ENCODE results near the gene TMEM143. TPM values are rescaled to one million over a fixed set of nuclear protein-coding genes. Genes with fewer than 3 reads are reported as not detected.

TMEM143 gene
- polyA plus RNA-seq, 3 donors = 1.7 to 11.9 (median 2.1) TPM

DNA sequence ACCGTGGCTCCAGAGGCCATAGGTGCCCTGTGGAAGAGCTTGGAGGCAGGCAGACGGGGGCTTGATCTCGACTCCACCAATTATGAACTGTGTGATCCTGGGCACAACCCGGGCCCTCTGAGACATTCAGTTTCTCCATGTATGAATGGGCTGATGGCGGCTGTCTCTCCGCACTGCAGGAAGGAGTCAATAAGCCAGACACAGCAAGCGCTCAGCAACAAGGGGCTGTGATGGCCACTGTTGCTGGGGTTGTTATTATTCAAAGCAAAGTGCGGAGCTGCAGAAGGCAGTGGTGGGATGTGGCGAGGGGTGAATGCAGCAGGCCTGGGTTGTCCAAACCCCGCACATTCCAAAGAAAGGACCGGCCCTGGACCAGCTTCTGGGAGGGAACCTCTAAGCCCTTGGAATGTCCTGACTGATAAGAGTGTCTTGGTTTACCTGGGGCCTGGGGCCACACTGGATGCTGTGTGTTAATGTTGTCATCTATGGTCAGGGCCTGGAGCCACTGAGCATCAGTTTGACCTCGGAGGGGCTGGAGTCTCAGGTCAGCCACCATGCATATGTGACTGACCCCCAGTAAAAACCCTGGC lies 8.3 kb downstream of the TMEM143 start:
- no peaks in the 10 kb centered on the region for H3K4me1 Mint-ChIP-seq
- H3K4me3 ChIP-seq (replicated peaks in 1 of 3; ENCODE audit: low read depth in 2 of 3, low read length in 3 of 3) = no peak overlapping the region
- no peaks in the 10 kb centered on the region for H3K79me2 ChIP-seq (ENCODE audit: insufficient read depth, low read length)
- H3K9ac ChIP-seq (ENCODE audit: insufficient read depth, low read length, poor library complexity, severe bottlenecking) = no peak overlapping the region
- H3K4me2 ChIP-seq (replicated peaks; ENCODE audit: extremely low read depth, low read length, poor library complexity, severe bottlenecking) = no peak overlapping the region
- WGBS (ENCODE audit: insufficient coverage) = 93% methylated on average over 11 of the region's 12 CpGs
- H3K27me3 Mint-ChIP-seq (ENCODE audit: low read depth in 3 of 3) = peaks cover 0 to 3% (median 1%) of the 10 kb centered on the region in 3 donors
- H3K4me3 Mint-ChIP-seq = no peak overlapping the region
- no peaks in the 10 kb centered on the region for H3K36me3 ChIP-seq (replicated peaks in 1 of 2; ENCODE audit: control insufficient read depth in 1 of 2, insufficient read depth in 2 of 2, low read length in 2 of 2)
- intact Hi-C loops (cut with micrococcal nuclease) = no loop called here
- DNase-seq = no peak
- no peaks in the 10 kb centered on the region for H3K9me3 ChIP-seq (replicated peaks in 1 of 2; ENCODE audit: control insufficient read depth in 1 of 2, insufficient read depth in 1 of 2, low read length in 2 of 2)
- H3K36me3 Mint-ChIP-seq = peaks cover 14 to 24% of the 10 kb centered on the region in 2 donors
- no peaks in the 10 kb centered on the region for H4K20me1 ChIP-seq (ENCODE audit: insufficient read depth, low read length)
- H3K27ac ChIP-seq (ENCODE audit: low read depth in 1 of 2, low read length in 2 of 2) = no peak overlapping the region
- H3K27me3 ChIP-seq (ENCODE audit: control insufficient read depth in 2 of 2, insufficient read depth in 2 of 2, low read length in 2 of 2) = no peaks in the 10 kb centered on the region
- TF ChIP-seq, protein P1, sequence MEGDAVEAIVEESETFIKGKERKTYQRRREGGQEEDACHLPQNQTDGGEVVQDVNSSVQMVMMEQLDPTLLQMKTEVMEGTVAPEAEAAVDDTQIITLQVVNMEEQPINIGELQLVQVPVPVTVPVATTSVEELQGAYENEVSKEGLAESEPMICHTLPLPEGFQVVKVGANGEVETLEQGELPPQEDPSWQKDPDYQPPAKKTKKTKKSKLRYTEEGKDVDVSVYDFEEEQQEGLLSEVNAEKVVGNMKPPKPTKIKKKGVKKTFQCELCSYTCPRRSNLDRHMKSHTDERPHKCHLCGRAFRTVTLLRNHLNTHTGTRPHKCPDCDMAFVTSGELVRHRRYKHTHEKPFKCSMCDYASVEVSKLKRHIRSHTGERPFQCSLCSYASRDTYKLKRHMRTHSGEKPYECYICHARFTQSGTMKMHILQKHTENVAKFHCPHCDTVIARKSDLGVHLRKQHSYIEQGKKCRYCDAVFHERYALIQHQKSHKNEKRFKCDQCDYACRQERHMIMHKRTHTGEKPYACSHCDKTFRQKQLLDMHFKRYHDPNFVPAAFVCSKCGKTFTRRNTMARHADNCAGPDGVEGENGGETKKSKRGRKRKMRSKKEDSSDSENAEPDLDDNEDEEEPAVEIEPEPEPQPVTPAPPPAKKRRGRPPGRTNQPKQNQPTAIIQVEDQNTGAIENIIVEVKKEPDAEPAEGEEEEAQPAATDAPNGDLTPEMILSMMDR (IDR thresholded peaks at IDR 0.05) = no peak
- H3K9me3 Mint-ChIP-seq = peaks cover 0 to 3% (median 0%) of the 10 kb centered on the region in 7 donors
- no peaks in the 10 kb centered on the region for H3K4me1 ChIP-seq (ENCODE audit: control insufficient read depth in 1 of 2, insufficient read depth in 2 of 2, low read length in 2 of 2)
- no peak overlapping the region for H2AFZ ChIP-seq (ENCODE audit: insufficient read depth, low read depth, low read length, poor library complexity, severe bottlenecking)
- H3K27ac Mint-ChIP-seq = peak overlapping the region in 1 of 7 donors; percentile 6

DNA sequence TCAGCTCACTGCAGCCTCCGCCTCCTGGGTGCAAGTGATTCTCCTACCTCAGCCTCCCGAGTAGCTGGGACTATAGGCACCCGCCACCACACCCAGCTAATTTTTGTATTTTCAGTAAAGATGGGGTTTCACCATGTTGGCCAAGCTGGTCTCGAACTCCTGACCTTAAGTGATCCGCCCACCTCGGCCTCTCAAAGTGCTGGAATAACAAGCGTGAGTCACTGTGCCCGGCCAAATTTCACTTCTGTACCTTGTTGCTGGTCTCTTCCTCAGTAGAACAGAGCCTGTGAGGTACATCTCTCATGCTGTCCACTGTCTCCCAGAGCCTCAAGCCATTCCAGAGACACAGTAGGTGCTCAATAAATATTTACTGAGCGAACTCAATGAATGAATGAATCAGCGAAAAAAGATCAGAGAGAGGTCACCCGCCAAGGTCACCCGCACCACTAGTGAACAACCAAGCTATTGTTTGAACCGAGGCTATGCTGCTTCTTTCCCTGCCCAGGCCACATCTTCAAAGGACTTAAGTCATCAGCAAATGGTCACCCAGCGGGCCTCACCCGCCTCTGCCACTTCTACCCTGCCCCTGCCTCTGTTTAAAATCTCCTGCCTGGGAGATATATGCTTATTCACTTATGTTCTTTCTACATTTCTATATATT lies 9.3 kb downstream of the TMEM143 start:
- Mint-ChIP-seq H3K27ac (no peak overlapping the region), H3K4me3 (no peak overlapping the region), H3K4me1 (no peaks in the 10 kb centered on the region), H3K27me3 (ENCODE audit: low read depth in 3 of 3) (peaks cover 0 to 3% (median 0%) of the 10 kb centered on the region in 3 donors), H3K36me3 (peaks cover 11 to 17% of the 10 kb centered on the region in 2 donors), H3K9me3 (peaks cover 0 to 3% (median 0%) of the 10 kb centered on the region in 7 donors)
- intact Hi-C loops (cut with micrococcal nuclease) = loop anchor here (5.0 kb wide), 2 partner anchors 37 to 42 kb away; no protein-coding TSS in a partner anchor
- TF ChIP-seq, protein P1 (IDR thresholded peaks at IDR 0.05) = no peak
- no peaks in the 10 kb centered on the region for H3K4me1 ChIP-seq (ENCODE audit: control insufficient read depth in 1 of 2, insufficient read depth in 2 of 2, low read length in 2 of 2)
- no peak overlapping the region for H3K4me2 ChIP-seq (replicated peaks; ENCODE audit: extremely low read depth, low read length, poor library complexity, severe bottlenecking)
- no peaks in the 10 kb centered on the region for H4K20me1 ChIP-seq (ENCODE audit: insufficient read depth, low read length)
- 92% methylated on average over 10 of the region's 15 CpGs for WGBS (ENCODE audit: insufficient coverage)
- no peaks in the 10 kb centered on the region for H3K36me3 ChIP-seq (replicated peaks in 1 of 2; ENCODE audit: control insufficient read depth in 1 of 2, insufficient read depth in 2 of 2, low read length in 2 of 2)
- H3K27ac ChIP-seq (ENCODE audit: low read depth in 1 of 2, low read length in 2 of 2) = no peak overlapping the region
- H2AFZ ChIP-seq (ENCODE audit: insufficient read depth, low read depth, low read length, poor library complexity, severe bottlenecking) = no peak overlapping the region
- DNase-seq = no peak
- no peak overlapping the region for H3K4me3 ChIP-seq (replicated peaks in 1 of 3; ENCODE audit: low read depth in 2 of 3, low read length in 3 of 3)
- H3K9ac ChIP-seq (ENCODE audit: insufficient read depth, low read length, poor library complexity, severe bottlenecking) = no peak overlapping the region
- H3K79me2 ChIP-seq (ENCODE audit: insufficient read depth, low read length) = no peaks in the 10 kb centered on the region
- H3K9me3 ChIP-seq (replicated peaks in 1 of 2; ENCODE audit: control insufficient read depth in 1 of 2, insufficient read depth in 1 of 2, low read length in 2 of 2) = no peaks in the 10 kb centered on the region
- no peaks in the 10 kb centered on the region for H3K27me3 ChIP-seq (ENCODE audit: control insufficient read depth in 2 of 2, insufficient read depth in 2 of 2, low read length in 2 of 2)

Measured in CD14-positive monocyte (primary cell).